Measurements from ENCODE around the gene LEKR1.
"Not testable (repeated sequence)": the region's sequence is repeated elsewhere in the genome, so short reads cannot be mapped to it uniquely, and the experiment has no call there.

The LEKR1 gene

GRCh38 chr3:156808025-156808424 lies 18.1 kb upstream of the LEKR1 start:
- DNase-seq, result no peak

- no peak for DNase-seq
Observed at GRCh38 chr3:156811089-156811862, 14.9 kb upstream of the LEKR1 start.

- no peak for DNase-seq
Observed at GRCh38 chr3:156812521-156813335, 13.4 kb upstream of the LEKR1 start.

- DNase-seq, result no peak
Observed at GRCh38 chr3:156814295-156814694, 11.9 kb upstream of the LEKR1 start.

- peak; percentile 21 to 42 for DNase-seq
Observed at GRCh38 chr3:156816091-156816793, 9.9 kb upstream of the LEKR1 start.

GRCh38 chr3:156816794-156817645 lies 9.1 kb upstream of the LEKR1 start:
- DNase-seq, result peak; percentile 80 to 85

- peak in 1 of 2 donors; percentile 19 for DNase-seq
Observed at GRCh38 chr3:156817646-156818272, 8.4 kb upstream of the LEKR1 start.

GRCh38 chr3:156818273-156818651 lies 7.9 kb upstream of the LEKR1 start:
- no peak for DNase-seq

GRCh38 chr3:156818890-156819289 lies 7.3 kb upstream of the LEKR1 start:
- no peak for DNase-seq

GRCh38 chr3:156819842-156820691 lies 6.1 kb upstream of the LEKR1 start:
- no peak for DNase-seq

GRCh38 chr3:156820692-156821080 lies 5.5 kb upstream of the LEKR1 start:
- DNase-seq, result no peak

- not testable (repeated sequence) for DNase-seq
Observed at GRCh38 chr3:156822626-156823260, 3.4 kb upstream of the LEKR1 start.

GRCh38 chr3:156825795-156826143 lies 384 bp upstream of the LEKR1 start:
- DNase-seq, result no peak

- peak in 1 of 2 donors; percentile 60 for DNase-seq
Observed at GRCh38 chr3:156826896-156827882, 1.0 kb downstream of the LEKR1 start.

- DNase-seq, result no peak
Observed at GRCh38 chr3:156831006-156831405, 4.9 kb downstream of the LEKR1 start.

GRCh38 chr3:156834435-156834834 lies 8.3 kb downstream of the LEKR1 start:
- DNase-seq, result no peak

GRCh38 chr3:156834962-156835535 lies 8.9 kb downstream of the LEKR1 start:
- no peak for DNase-seq

- no peak for DNase-seq
Observed at GRCh38 chr3:156836701-156837100, 10.5 kb downstream of the LEKR1 start.

- no peak for DNase-seq
Observed at GRCh38 chr3:156837115-156837514, 11.0 kb downstream of the LEKR1 start.
